Omental fat pad (tissue), 4 donors: ENCODE measurements around the gene AQP2. TPM values are rescaled to one million over a fixed set of nuclear protein-coding genes. Genes with fewer than 3 reads are reported as not detected.

Experiments used
- ATAC-seq: fragments of 150-250 bp; one replicate; pipeline ENCODE4 v1.9.1; 2016; ENCODE audit warnings: mild to moderate bottlenecking, moderate library complexity; ENCODE audit not compliant: low FRiP score
- DNase-seq: peaks from one replicate; pipeline ENCODE4 v3.0.0-alpha.2; 2019; ENCODE audit warnings: low spot score
- total RNA-seq, 4 donors: library from RNA; depleted of rRNA; stranded (reverse); fragments of >200 nt; gene quantifications; one replicate each; pipeline ENCODE4 v1.1.0, GENCODE V29; 2016
- TF ChIP-seq, protein P1 (sequence below), 3 donors: fragments of 450-650 bp; IDR thresholded peaks; one replicate each; pipeline ENCODE4 v1.5.1; 2016 to 2017; ENCODE audit warnings: antibody characterized with exemption in 3 of 3, mild to moderate bottlenecking in 3 of 3, moderate library complexity in 2 of 3

The AQP2 gene
- total RNA-seq, 4 donors from 2014 or later: not detected

DNA sequence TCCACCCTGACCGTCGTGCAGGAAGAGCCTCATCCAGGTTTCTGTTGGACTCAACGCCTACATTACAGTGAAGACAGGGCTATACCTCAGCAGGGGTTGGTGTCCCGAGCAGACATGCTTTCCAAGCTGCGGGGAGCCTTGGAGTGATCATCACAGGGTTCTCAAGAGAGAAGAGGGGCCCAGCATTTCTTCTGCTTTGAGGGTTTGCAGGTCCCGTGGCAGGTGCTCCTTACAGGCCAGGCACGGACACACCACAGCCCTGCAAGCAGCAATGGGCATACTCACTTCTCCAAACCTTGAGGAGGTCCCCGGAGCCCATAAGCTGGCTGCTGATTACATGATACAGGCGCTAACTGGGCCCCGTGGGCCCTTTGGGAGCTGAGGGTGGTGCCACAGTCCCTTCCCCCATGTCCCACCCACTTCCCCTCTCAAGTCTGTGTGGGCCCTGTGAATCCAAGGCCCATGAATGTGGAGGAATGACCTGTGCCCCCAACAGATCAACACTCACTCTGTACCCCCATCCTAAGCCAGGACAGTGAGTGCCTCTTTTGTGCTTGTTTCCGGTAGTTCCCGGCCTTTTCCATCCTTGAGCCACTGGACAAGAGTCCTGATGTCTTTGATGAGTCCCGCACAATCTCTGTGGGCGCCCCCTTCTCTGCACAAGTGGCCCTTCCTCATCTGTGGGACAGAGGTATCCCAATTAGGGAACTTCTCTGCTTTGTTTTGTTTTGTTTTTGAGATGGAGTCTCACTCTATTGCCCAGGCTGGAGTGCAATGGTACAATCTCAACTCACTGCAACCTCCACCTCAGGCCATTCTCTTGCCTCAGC is 1.1 kb downstream of the AQP2 start:
- DNase-seq (no peak), ATAC-seq (no peak)
- TF ChIP-seq, protein P1, sequence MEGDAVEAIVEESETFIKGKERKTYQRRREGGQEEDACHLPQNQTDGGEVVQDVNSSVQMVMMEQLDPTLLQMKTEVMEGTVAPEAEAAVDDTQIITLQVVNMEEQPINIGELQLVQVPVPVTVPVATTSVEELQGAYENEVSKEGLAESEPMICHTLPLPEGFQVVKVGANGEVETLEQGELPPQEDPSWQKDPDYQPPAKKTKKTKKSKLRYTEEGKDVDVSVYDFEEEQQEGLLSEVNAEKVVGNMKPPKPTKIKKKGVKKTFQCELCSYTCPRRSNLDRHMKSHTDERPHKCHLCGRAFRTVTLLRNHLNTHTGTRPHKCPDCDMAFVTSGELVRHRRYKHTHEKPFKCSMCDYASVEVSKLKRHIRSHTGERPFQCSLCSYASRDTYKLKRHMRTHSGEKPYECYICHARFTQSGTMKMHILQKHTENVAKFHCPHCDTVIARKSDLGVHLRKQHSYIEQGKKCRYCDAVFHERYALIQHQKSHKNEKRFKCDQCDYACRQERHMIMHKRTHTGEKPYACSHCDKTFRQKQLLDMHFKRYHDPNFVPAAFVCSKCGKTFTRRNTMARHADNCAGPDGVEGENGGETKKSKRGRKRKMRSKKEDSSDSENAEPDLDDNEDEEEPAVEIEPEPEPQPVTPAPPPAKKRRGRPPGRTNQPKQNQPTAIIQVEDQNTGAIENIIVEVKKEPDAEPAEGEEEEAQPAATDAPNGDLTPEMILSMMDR (IDR thresholded peaks at IDR 0.05): no peak

DNA sequence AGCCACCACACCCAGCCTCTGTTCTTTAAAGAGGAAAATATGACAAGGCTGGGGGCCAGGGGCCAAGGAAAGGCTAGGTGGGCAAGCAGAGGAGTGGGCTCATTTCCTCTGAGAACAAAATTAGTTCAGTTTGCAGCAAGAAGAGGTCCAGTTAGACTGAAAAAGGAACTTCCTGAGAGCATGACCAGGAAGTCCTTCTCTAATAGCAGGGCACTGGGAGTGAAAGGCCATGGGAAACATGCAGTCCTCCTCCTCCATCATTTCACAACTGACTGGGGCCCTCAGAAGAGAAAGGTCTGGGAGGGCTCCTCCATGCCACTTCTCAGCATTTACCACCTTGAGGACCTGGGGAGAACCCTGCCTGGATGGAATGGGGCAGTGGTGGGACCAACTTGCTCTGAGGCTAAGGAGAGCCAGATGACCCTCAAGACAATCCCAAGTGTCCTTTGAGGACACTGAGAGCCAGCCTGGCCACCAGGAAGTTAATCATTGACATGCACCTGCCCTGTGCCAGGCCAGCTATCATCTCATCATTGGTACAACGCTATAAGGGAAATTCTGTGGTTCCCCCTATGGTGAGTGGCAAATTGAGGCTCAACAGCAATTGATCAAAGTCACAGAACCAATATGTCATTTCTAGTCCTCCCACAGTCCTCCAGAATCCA is 2.0 kb downstream of the AQP2 start:
- no peak for DNase-seq

DNA sequence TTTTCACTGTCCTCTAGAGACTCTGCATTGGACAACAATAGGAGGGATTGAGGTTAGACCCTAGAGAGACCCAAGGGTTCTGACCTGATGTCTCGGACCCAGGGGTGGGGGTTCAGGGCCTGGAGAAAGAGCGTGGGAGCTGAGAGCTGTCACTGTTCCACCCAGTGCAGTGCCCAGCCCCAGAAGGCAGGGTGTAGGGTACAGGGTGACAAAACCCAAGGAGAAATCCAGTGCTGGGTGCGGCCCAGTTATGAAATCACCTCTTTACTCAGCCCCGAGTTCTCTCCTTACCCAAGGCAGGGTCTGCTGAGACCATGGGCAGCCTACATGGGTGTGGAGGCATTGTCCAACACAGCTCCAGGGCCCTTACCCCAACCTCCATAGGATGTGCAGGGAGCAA is 2.6 kb downstream of the AQP2 start:
- TF ChIP-seq, protein P1 (IDR thresholded peaks at IDR 0.05): no peak
- no peak for DNase-seq
- ATAC-seq: no peak

More for the DNA sequence above, 2.0 kb downstream of the AQP2 start:
- no peak for ATAC-seq
- TF ChIP-seq, protein P1 (IDR thresholded peaks at IDR 0.05): no peak

DNA sequence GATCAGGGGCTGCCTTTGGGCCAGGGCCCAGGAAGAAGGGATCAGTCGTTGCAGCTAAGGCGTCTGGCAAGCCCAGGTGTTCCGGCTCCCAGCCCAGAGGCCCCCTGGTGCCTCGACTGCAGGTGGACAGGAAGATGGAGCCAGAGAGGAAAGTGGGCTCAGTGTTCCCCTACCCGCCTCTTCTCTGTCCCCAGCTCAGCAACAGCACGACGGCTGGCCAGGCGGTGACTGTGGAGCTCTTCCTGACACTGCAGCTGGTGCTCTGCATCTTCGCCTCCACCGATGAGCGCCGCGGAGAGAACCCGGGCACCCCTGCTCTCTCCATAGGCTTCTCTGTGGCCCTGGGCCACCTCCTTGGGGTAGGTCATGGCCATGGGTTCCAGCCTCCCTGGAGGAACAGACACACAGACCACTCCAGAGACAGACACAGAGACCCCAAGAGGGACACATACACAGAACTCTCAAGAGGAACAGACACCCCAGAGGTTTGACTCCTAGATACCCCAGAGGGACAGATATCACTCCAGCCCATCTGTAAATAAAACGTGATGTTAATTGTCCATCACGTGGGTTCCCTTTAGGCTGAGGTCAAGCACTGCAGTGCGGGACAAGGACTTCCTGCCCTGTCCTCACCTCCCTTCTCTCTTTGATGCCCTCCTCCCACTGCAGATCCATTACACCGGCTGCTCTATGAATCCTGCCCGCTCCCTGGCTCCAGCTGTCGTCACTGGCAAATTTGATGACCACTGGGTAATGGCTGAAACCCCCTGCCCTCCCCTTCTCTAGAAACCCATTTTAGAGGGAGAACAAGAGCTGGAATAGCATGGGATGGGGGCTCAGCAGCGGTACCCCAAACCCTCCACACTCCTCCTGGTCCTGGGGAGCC is 3.7 kb downstream of the AQP2 start:
- ATAC-seq (no peak), DNase-seq (no peak)
- TF ChIP-seq, protein P1 (IDR thresholded peaks at IDR 0.05): no peak

DNA sequence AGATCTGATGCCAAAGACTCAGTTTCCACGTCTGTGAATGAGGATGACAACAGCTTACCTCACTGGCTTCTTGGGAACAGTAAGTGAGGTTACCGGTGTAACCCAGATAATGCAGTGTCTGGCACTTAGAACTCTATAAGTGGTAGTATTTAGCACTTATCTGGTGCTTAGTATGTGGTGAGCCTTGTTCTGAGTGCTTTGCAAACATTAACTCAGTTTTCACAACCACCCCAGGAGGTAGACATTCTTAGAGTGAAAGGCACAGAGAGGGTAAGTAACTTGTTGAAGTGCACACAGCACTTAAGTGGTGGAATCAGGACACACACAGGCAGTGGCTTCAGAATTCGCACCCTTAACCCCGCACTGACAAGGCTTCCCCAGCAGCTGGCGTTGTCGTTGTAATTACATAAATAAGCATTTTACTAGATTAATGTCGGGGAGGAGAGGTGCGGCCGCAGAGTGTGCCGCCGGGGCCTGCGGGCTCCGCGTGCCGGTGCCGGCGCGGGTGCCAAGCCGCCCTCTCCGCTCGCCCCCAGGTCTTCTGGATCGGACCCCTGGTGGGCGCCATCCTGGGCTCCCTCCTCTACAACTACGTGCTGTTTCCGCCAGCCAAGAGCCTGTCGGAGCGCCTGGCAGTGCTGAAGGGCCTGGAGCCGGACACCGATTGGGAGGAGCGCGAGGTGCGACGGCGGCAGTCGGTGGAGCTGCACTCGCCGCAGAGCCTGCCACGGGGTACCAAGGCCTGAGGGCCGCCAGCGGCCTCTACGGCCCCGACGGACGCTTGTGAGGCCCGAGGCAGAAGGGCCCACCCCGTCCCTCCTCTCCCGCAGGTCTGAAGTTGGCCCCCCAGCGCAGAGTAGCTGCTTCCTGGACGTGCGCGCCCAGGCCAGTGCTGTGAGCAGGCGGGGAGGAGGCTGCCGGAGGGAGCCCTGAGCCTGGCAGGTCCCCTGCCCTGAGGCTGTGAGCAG is 4.6 kb downstream of the AQP2 start:
- TF ChIP-seq, protein P1 (IDR thresholded peaks at IDR 0.05): no peak
- ATAC-seq (no peak), DNase-seq (no peak)
